ENCODE data around the gene CASKIN1. TPM values are rescaled to one million over a fixed set of nuclear protein-coding genes. Genes with fewer than 3 reads are reported as not detected.
A peak's percentile ranks its signal among the peaks of the same experiment; 100 is the strongest.
"Not testable (repeated sequence)": the region's sequence is repeated elsewhere in the genome, so short reads cannot be mapped to it uniquely, and the experiment has no call there.

Gene CASKIN1
- total and polyA plus RNA-seq, 5 donors from 2014 or later, result not detected

DNA sequence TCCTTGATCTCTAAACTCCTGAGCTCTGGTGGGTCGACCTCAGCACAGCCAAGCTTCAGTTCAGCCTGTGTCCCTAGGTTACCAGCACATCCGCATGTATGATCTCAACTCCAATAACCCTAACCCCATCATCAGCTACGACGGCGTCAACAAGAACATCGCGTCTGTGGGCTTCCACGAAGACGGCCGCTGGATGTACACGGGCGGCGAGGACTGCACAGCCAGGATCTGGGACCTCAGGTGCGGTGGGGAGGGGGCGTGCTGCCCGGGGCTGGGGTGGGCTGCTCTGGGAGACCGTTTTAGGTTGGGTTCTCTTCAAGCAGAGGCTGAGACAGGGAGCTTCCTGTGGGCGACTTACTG, 10.0 kb upstream of the CASKIN1 start:
- Histone ChIP-seq H3K27ac (ENCODE audit: insufficient read depth, low read length, poor library complexity, severe bottlenecking) (peak overlapping the region; percentile 92), H3K9me3 (ENCODE audit: control insufficient read depth in 2 of 2, low read length in 2 of 2) (no peaks in the 10 kb centered on the region), H3K36me3 (ENCODE audit: control insufficient read depth, insufficient read depth, low read length) (peaks cover 9% of the 10 kb centered on the region), H3K4me3 (ENCODE audit: low read depth, low read length) (no peak overlapping the region), H3K27me3 (ENCODE audit: control insufficient read depth, insufficient read depth, low read length) (no peaks in the 10 kb centered on the region), H3K4me1 (ENCODE audit: control insufficient read depth, insufficient read depth, low read length, poor library complexity, severe bottlenecking) (peaks cover 18% of the 10 kb centered on the region)
- H3K27me3 Mint-ChIP-seq, result peaks cover 8% of the 10 kb centered on the region
- H3K4me1 Mint-ChIP-seq, result peaks cover 0 to 20% (median 3%) of the 10 kb centered on the region in 4 donors
- H3K9me3 Mint-ChIP-seq, result peaks cover 0 to 1% (median 0%) of the 10 kb centered on the region in 7 donors
- peak overlapping the region in 2 of 3 donors; percentile 20 to 52 for H3K27ac Mint-ChIP-seq
- no peaks in the 10 kb centered on the region for H3K36me3 Mint-ChIP-seq
- DNase-seq, result no peak
- no peak for ATAC-seq (ENCODE audit: low read depth in 2 of 2)
- H3K4me3 Mint-ChIP-seq, result peak overlapping the region in 3 of 4 donors; percentile 78 to 80 (median 79)

GRCh38 chr16:2205967-2206313, 9.5 kb upstream of the CASKIN1 start:
- Mint-ChIP-seq H3K4me1 (peaks cover 0 to 20% (median 3%) of the 10 kb centered on the region in 4 donors), H3K27ac (peak overlapping the region; percentile 41 to 82 (median 52)), H3K9me3 (peaks cover 0 to 1% (median 0%) of the 10 kb centered on the region in 7 donors), H3K27me3 (peaks cover 8% of the 10 kb centered on the region), H3K36me3 (no peaks in the 10 kb centered on the region), H3K4me3 (peak overlapping the region; percentile 75 to 80 (median 78))
- DNase-seq, result no peak
- H3K4me3 ChIP-seq (ENCODE audit: low read depth, low read length), result peak overlapping the region; percentile 68
- peaks cover 18% of the 10 kb centered on the region for H3K4me1 ChIP-seq (ENCODE audit: control insufficient read depth, insufficient read depth, low read length, poor library complexity, severe bottlenecking)
- no peak for ATAC-seq (ENCODE audit: low read depth in 2 of 2)
- no peaks in the 10 kb centered on the region for H3K9me3 ChIP-seq (ENCODE audit: control insufficient read depth in 2 of 2, low read length in 2 of 2)
- no peaks in the 10 kb centered on the region for H3K27me3 ChIP-seq (ENCODE audit: control insufficient read depth, insufficient read depth, low read length)
- H3K36me3 ChIP-seq (ENCODE audit: control insufficient read depth, insufficient read depth, low read length), result peaks cover 9% of the 10 kb centered on the region
- H3K27ac ChIP-seq (ENCODE audit: insufficient read depth, low read length, poor library complexity, severe bottlenecking), result peak overlapping the region; percentile 92

DNA sequence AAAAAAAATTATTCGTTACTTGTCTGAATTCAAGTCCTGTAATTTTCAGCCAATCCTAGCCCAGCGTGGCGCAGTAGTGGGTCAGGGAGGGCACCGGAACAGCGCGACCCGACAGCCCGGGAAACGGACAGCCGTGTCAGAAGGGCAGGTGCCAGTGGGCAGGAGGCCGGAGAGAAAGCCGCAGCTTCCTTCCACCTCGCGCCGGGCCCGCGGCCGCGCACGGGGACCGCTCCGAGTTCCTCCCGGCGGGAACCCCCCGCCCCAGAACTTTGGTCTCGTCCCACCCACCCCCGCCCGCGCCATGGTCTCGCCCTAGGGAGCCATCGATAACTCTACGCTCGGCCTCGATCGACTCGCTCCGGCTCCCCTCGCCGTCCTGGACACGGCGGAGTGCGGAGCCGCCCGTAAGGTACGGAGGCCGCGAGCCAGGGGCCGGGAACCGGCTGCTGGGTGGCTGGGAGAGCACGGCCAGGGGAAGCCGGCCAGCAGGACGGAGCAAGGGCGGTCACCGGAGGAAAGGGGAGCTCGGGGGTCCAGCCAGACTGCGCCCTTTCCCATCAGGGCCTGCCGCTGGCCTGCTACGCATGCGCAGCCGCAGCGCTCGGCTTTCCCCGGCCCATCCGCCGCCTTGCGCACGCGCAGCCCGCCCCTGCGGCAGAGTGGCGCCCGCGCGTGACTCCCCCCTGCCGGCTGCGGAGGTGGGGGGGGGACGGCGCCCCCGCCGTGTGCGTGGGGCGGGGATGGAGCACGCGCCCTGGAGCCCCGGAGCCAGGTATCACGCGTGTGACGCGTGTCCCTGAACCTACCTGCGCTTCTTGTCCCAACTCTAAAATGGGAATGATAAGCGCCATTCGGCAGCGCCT, 8.9 kb upstream of the CASKIN1 start, which contains the start of gene MLST8:
Gene MLST8, plus strand, starts transcription at position 351 of the 863 bp plus-strand sequence. CDS start 632 bp downstream, outside the sequence.
- Histone ChIP-seq H3K36me3 (ENCODE audit: control insufficient read depth, insufficient read depth, low read length) (peaks cover 9% of the 10 kb centered on the region), H3K27ac (ENCODE audit: insufficient read depth, low read length, poor library complexity, severe bottlenecking) (peak within 1 kb of the TSS; percentile 92), H3K4me3 (ENCODE audit: low read depth, low read length) (peak within 1 kb of the TSS; percentile 70), H3K9me3 (ENCODE audit: control insufficient read depth in 2 of 2, low read length in 2 of 2) (no peaks in the 10 kb centered on the region), H3K27me3 (ENCODE audit: control insufficient read depth, insufficient read depth, low read length) (no peaks in the 10 kb centered on the region), H3K4me1 (ENCODE audit: control insufficient read depth, insufficient read depth, low read length, poor library complexity, severe bottlenecking) (peaks cover 18% of the 10 kb centered on the region)
- ATAC-seq (ENCODE audit: low read depth in 2 of 2), result peak; percentile 82 to 83
- peaks cover 0 to 20% (median 3%) of the 10 kb centered on the region in 4 donors for H3K4me1 Mint-ChIP-seq
- H3K36me3 Mint-ChIP-seq, result no peaks in the 10 kb centered on the region
- H3K9me3 Mint-ChIP-seq, result peaks cover 0 to 1% (median 0%) of the 10 kb centered on the region in 7 donors
- peaks cover 10% of the 10 kb centered on the region for H3K27me3 Mint-ChIP-seq
- DNase-seq, result peak; percentile 88 to 98 (median 93)
- peak within 1 kb of the TSS; percentile 78 to 92 (median 88) for H3K4me3 Mint-ChIP-seq
- H3K27ac Mint-ChIP-seq, result peak within 1 kb of the TSS; percentile 82 to 96 (median 85)

- no peak for DNase-seq
- peak overlapping the region; percentile 70 for H3K4me3 ChIP-seq (ENCODE audit: low read depth, low read length)
Measured at GRCh38 chr16:2204416-2205103, 8.2 kb upstream of the CASKIN1 start.

DNA sequence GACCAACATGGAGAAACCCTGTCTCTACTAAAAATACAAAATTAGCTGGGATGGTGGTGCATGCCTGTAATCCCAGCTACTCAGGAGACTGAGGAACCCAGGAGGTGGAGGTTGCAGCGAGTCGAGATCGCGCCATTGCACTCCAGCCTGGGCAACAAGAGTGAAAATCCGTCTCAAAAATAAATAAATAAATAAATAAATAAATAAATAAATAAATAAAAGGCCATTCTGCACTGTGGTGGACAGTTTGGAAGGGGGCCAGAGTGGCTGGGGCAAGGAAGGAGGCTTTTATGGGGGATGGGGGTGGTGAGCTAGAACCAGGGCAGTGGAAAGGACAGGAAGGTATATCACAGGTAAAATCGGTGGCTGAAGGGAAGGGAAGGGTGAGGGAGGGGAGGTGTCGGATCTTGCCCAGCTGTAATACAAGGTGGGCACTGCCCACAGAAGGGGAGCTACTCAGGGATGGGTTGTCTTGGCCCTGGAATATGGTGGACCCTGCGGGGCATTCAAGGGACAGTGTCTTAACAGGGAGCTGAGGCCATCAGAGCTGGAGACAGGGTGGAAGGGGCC, 6.8 kb upstream of the CASKIN1 start:
- H3K36me3 Mint-ChIP-seq; H3K27ac ChIP-seq (ENCODE audit: insufficient read depth, low read length, poor library complexity, severe bottlenecking); ATAC-seq (ENCODE audit: low read depth in 2 of 2): not testable (repeated sequence)

More at GRCh38 chr16:2204416-2205103, 8.2 kb upstream of the CASKIN1 start:
- H3K27ac ChIP-seq (ENCODE audit: insufficient read depth, low read length, poor library complexity, severe bottlenecking), result peak overlapping the region; percentile 92
- no peak for ATAC-seq (ENCODE audit: low read depth in 2 of 2)
- H3K36me3 ChIP-seq (ENCODE audit: control insufficient read depth, insufficient read depth, low read length), result peaks cover 9% of the 10 kb centered on the region
- H3K9me3 ChIP-seq (ENCODE audit: control insufficient read depth in 2 of 2, low read length in 2 of 2), result no peaks in the 10 kb centered on the region
- Mint-ChIP-seq H3K27me3 (peaks cover 18% of the 10 kb centered on the region), H3K36me3 (no peaks in the 10 kb centered on the region), H3K4me1 (peaks cover 0 to 20% (median 3%) of the 10 kb centered on the region in 4 donors), H3K9me3 (peaks cover 0 to 1% (median 0%) of the 10 kb centered on the region in 7 donors), H3K4me3 (peak overlapping the region; percentile 78 to 89 (median 82)), H3K27ac (peak overlapping the region; percentile 24 to 83 (median 82))
- peaks cover 18% of the 10 kb centered on the region for H3K4me1 ChIP-seq (ENCODE audit: control insufficient read depth, insufficient read depth, low read length, poor library complexity, severe bottlenecking)
- no peaks in the 10 kb centered on the region for H3K27me3 ChIP-seq (ENCODE audit: control insufficient read depth, insufficient read depth, low read length)

DNA sequence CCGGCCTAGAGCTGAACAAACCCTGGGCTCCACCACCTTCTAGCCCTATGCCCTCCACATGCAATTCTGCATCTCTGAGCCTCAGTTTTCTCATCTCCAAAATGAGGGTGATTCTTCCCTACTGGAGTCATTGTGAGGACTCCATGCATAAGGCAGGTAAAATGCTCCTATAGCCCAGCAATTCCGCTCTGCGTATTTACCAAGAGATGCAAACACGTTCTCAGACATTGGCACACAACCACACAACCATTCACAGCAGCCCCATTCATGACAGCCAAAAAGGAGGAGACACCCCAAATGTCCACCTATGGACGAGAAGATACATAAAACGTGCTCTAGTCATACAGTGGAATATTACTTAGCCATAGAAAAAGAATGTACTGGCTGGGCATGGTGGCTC, 3.9 kb upstream of the CASKIN1 start:
- H3K36me3 ChIP-seq (ENCODE audit: control insufficient read depth, insufficient read depth, low read length), result no peaks in the 10 kb centered on the region
- H3K27me3 Mint-ChIP-seq, result peaks cover 38% of the 10 kb centered on the region
- H3K9me3 ChIP-seq (ENCODE audit: control insufficient read depth in 2 of 2, low read length in 2 of 2), result no peaks in the 10 kb centered on the region
- H3K27me3 ChIP-seq (ENCODE audit: control insufficient read depth, insufficient read depth, low read length), result peaks cover 10% of the 10 kb centered on the region
- H3K4me3 Mint-ChIP-seq, result peak overlapping the region in 1 of 4 donors; percentile 85
- no peak overlapping the region for H3K4me3 ChIP-seq (ENCODE audit: low read depth, low read length)
- no peak for ATAC-seq (ENCODE audit: low read depth in 2 of 2)
- H3K36me3 Mint-ChIP-seq, result no peaks in the 10 kb centered on the region
- peaks cover 0 to 10% (median 2%) of the 10 kb centered on the region in 4 donors for H3K4me1 Mint-ChIP-seq
- H3K27ac ChIP-seq (ENCODE audit: insufficient read depth, low read length, poor library complexity, severe bottlenecking), result no peak overlapping the region
- no peak for DNase-seq
- no peak overlapping the region for H3K27ac Mint-ChIP-seq
- H3K4me1 ChIP-seq (ENCODE audit: control insufficient read depth, insufficient read depth, low read length, poor library complexity, severe bottlenecking), result peaks cover 22% of the 10 kb centered on the region
- H3K9me3 Mint-ChIP-seq, result no peaks in the 10 kb centered on the region

More for the DNA sequence above, 6.8 kb upstream of the CASKIN1 start:
- H3K4me3 ChIP-seq (ENCODE audit: low read depth, low read length); H3K9me3 ChIP-seq (ENCODE audit: control insufficient read depth in 2 of 2, low read length in 2 of 2); DNase-seq; H3K27me3 ChIP-seq (ENCODE audit: control insufficient read depth, insufficient read depth, low read length); H3K9me3 Mint-ChIP-seq; H3K27ac Mint-ChIP-seq; H3K36me3 ChIP-seq (ENCODE audit: control insufficient read depth, insufficient read depth, low read length): not testable (repeated sequence)
- Mint-ChIP-seq H3K27me3 (peaks cover 25% of the 10 kb centered on the region), H3K4me1 (peaks cover 0 to 20% (median 3%) of the 10 kb centered on the region in 4 donors), H3K4me3 (peak overlapping the region; percentile 74 to 89 (median 80))
- peaks cover 18% of the 10 kb centered on the region for H3K4me1 ChIP-seq (ENCODE audit: control insufficient read depth, insufficient read depth, low read length, poor library complexity, severe bottlenecking)

DNA sequence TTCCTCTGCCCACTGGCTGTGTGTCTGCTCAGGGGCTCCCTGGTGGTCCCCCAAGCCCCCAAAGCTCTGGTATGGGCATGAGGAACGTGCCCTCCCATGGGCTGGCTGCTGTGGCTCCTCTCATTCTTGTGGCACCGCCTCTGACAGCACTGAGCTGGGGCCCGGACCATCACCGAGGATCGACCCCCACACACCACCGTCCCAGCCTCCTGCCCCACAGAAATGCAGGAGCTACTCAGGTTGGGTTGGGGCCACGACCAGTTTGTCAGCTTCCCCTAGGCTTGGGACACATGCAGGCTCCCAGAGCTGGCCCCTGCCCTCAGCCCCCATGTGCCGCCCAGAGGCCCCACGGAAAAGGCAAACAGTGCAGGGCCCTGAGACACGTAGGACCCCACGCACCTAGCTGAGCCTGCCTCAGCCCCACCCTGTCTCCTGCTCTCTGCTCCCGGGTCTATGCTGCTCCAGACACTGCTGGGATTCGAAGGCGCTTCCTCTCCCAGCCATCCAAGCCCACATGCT, 3.3 kb upstream of the CASKIN1 start:
- Histone ChIP-seq H3K27me3 (ENCODE audit: control insufficient read depth, insufficient read depth, low read length) (peaks cover 12% of the 10 kb centered on the region), H3K4me3 (ENCODE audit: low read depth, low read length) (no peak overlapping the region), H3K9me3 (ENCODE audit: control insufficient read depth in 2 of 2, low read length in 2 of 2) (no peaks in the 10 kb centered on the region), H3K27ac (ENCODE audit: insufficient read depth, low read length, poor library complexity, severe bottlenecking) (no peak overlapping the region), H3K4me1 (ENCODE audit: control insufficient read depth, insufficient read depth, low read length, poor library complexity, severe bottlenecking) (peaks cover 22% of the 10 kb centered on the region), H3K36me3 (ENCODE audit: control insufficient read depth, insufficient read depth, low read length) (no peaks in the 10 kb centered on the region)
- DNase-seq (no peak), ATAC-seq (ENCODE audit: low read depth in 2 of 2) (no peak)
- Mint-ChIP-seq H3K27me3 (peaks cover 44% of the 10 kb centered on the region), H3K27ac (no peak overlapping the region), H3K36me3 (no peaks in the 10 kb centered on the region), H3K4me3 (no peak overlapping the region), H3K4me1 (peaks cover 0 to 15% (median 4%) of the 10 kb centered on the region in 4 donors), H3K9me3 (no peaks in the 10 kb centered on the region)

All from CD4-positive, CD25-positive, alpha-beta regulatory T cell (primary cell).